Neuronal stem cell (in vitro differentiated cells): Measurements from ENCODE around the gene MAPKAPK5.

ENCODE experiments used
- DNase-seq: peaks from one replicate; pipeline ENCODE4 v3.0.0-alpha.2; 2013; ENCODE audit warnings: low spot score
- H2AFZ ChIP-seq: one replicate; pipeline ENCODE4 v1.6.1; 2013; ENCODE audit warnings: mild to moderate bottlenecking, low read length, inconsistent platforms
- H2AK5ac ChIP-seq: 2 replicates; pipeline ENCODE4 v1.6.1; 2013; ENCODE audit warnings: low read depth, mild to moderate bottlenecking, inconsistent platforms, low read length, moderate library complexity, mixed read lengths
- H2BK120ac ChIP-seq: 2 replicates; pipeline ENCODE4 v1.6.1; 2013; ENCODE audit warnings: low read depth, mild to moderate bottlenecking, inconsistent platforms, low read length, moderate library complexity, mixed read lengths
- H2BK12ac ChIP-seq: one replicate; pipeline ENCODE4 v1.6.1; 2013; ENCODE audit warnings: low read length, inconsistent platforms
- H2BK15ac ChIP-seq: 2 replicates; pipeline ENCODE4 v1.6.1; 2013; ENCODE audit warnings: mild to moderate bottlenecking, low read length, inconsistent platforms, mixed read lengths
- H2BK5ac ChIP-seq: one replicate; pipeline ENCODE4 v1.6.1; 2013; ENCODE audit warnings: inconsistent platforms, mild to moderate bottlenecking, low read length, moderate library complexity
- H3K14ac ChIP-seq: one replicate; pipeline ENCODE4 v1.6.1; 2013; ENCODE audit warnings: low read length, inconsistent platforms
- H3K18ac ChIP-seq: 2 replicates; pipeline ENCODE4 v1.6.1; 2013; ENCODE audit warnings: low read length, inconsistent platforms
- H3K23ac ChIP-seq: 2 replicates; pipeline ENCODE4 v1.6.1; 2013; ENCODE audit warnings: low read depth, mild to moderate bottlenecking, mixed read lengths, low read length, inconsistent platforms; ENCODE audit not compliant: poor library complexity
- H3K27ac ChIP-seq: replicated peaks from 3 replicates; pipeline ENCODE4 v1.5.1; 2013; ENCODE audit warnings: low read length, inconsistent platforms
- H3K27me3 ChIP-seq, 3 experiments: 2 replicates each; pipeline ENCODE4 v1.6.1; 2013; ENCODE audit warnings: low read length in 3 of 3, mild to moderate bottlenecking in 2 of 3, inconsistent platforms in 1 of 3, low read depth in 1 of 3, mixed read lengths in 1 of 3, moderate library complexity in 1 of 3; ENCODE audit not compliant: control insufficient read depth in 3 of 3, insufficient read depth in 3 of 3
- H3K36me3 ChIP-seq, 2 donors: replicated peaks in 1 of 2; 2 replicates each; pipeline ENCODE4 v1.6.1; 2013; ENCODE audit warnings: low read length in 2 of 2; ENCODE audit not compliant: control insufficient read depth in 2 of 2, insufficient read depth in 2 of 2
- H3K4ac ChIP-seq: 2 replicates; pipeline ENCODE4 v1.6.1; 2013; ENCODE audit warnings: inconsistent platforms, mild to moderate bottlenecking, low read length, moderate library complexity
- H3K4me1 ChIP-seq, 2 donors: 1 replicate in 1 of 2; 2 replicates in 1 of 2; pipeline ENCODE4 v1.6.1; 2013; ENCODE audit warnings: low read length in 2 of 2, low read depth in 1 of 2; ENCODE audit not compliant: control insufficient read depth in 2 of 2, insufficient read depth in 1 of 2
- H3K4me2 ChIP-seq: one replicate; pipeline ENCODE4 v1.6.1; 2013; ENCODE audit warnings: mild to moderate bottlenecking, low read length, inconsistent platforms; ENCODE audit not compliant: insufficient read depth, poor library complexity, severe bottlenecking
- H3K4me3 ChIP-seq, 2 donors: 2 replicates each; pipeline ENCODE4 v1.5.1; 2013; ENCODE audit warnings: low read length in 2 of 2, mild to moderate bottlenecking in 2 of 2, inconsistent platforms in 1 of 2, moderate library complexity in 1 of 2
- H3K79me1 ChIP-seq: one replicate; pipeline ENCODE4 v1.6.1; 2013; ENCODE audit warnings: low read depth, mild to moderate bottlenecking, inconsistent platforms, low read length, moderate library complexity
- H3K9ac ChIP-seq: one replicate; pipeline ENCODE4 v1.6.1; 2013; ENCODE audit warnings: mild to moderate bottlenecking, low read depth, low read length, inconsistent platforms; ENCODE audit not compliant: poor library complexity
- H3K9me3 ChIP-seq, 2 donors: replicated peaks in 1 of 2; 2 replicates each; pipeline versions ENCODE3 to v1.6.1; 2013; ENCODE audit warnings: low read length in 2 of 2, mild to moderate bottlenecking in 2 of 2, inconsistent platforms in 1 of 2, low read depth in 1 of 2, mixed read lengths in 1 of 2, moderate library complexity in 1 of 2; ENCODE audit not compliant: control insufficient read depth in 2 of 2, insufficient read depth in 1 of 2
- H4K8ac ChIP-seq: one replicate; pipeline ENCODE4 v1.6.1; 2013; ENCODE audit warnings: low read depth, mild to moderate bottlenecking, inconsistent platforms, low read length, moderate library complexity
- H4K91ac ChIP-seq: one replicate; pipeline ENCODE4 v1.6.1; 2013; ENCODE audit warnings: low read length, low read depth, mild to moderate bottlenecking, inconsistent platforms; ENCODE audit not compliant: poor library complexity
- WGBS, 2 donors: extraction: QIAGEN DNeasy Blood & Tissue Kit; methylation state at CpG; one replicate each; pipeline ENCODE4 v1.1.7; 2013; ENCODE audit warnings: missing lambda C conversion rate in 2 of 2, mixed read lengths in 1 of 2; ENCODE audit not compliant: insufficient read length in 2 of 2, insufficient replicate concordance in 1 of 2; ENCODE audit errors: extremely low coverage in 2 of 2; 5-methylcytosine and 5-hydroxymethylcytosine counted together

The MAPKAPK5 gene

DNA sequence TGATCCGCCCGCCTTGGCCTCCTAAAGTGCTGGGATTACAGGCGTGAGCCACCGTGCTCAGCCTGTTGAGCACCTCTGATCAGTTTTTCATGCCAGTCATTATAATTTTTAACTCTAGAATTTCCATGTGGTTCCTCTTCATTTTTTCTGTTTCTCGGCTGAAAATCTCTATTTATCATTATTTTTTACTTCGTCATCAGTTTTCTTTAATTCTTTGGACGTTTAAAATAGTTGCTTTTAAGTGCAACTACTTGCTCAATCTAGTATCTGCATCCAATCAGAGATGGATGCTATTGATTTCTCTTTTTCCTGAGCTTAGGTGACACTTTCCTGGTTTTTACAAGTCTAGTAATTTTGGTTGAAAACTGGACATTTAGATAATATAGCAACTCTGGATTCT is 16.8 kb downstream of the MAPKAPK5 start:
- DNase-seq = no peak
- peaks cover 4 to 34% of the 10 kb centered on the region in 2 donors for H3K36me3 ChIP-seq
- no peak overlapping the region for H3K9ac ChIP-seq
- no peak overlapping the region for H3K23ac ChIP-seq
- no peak overlapping the region for H2BK120ac ChIP-seq
- H2BK15ac ChIP-seq = no peak overlapping the region
- WGBS, 2 donors = no CpG with 5 or more reads among the region's 7 CpGs
- no peak overlapping the region for H3K18ac ChIP-seq
- no peak overlapping the region for H4K8ac ChIP-seq
- no peak overlapping the region for H2BK5ac ChIP-seq
- peaks cover 7% of the 10 kb centered on the region for H3K79me1 ChIP-seq
- no peak overlapping the region for H3K14ac ChIP-seq
- no peak overlapping the region for H4K91ac ChIP-seq
- H3K4me3 ChIP-seq = no peak overlapping the region
- no peak overlapping the region for H2AFZ ChIP-seq
- H2AK5ac ChIP-seq = no peak overlapping the region
- H3K4ac ChIP-seq = no peak overlapping the region
- H3K4me2 ChIP-seq = no peak overlapping the region
- no peaks in the 10 kb centered on the region for H3K4me1 ChIP-seq
- H3K27me3 ChIP-seq = no peaks in the 10 kb centered on the region
- peaks cover 1 to 16% of the 10 kb centered on the region in 2 donors for H3K9me3 ChIP-seq
- no peak overlapping the region for H3K27ac ChIP-seq
- H2BK12ac ChIP-seq = no peak overlapping the region

DNA sequence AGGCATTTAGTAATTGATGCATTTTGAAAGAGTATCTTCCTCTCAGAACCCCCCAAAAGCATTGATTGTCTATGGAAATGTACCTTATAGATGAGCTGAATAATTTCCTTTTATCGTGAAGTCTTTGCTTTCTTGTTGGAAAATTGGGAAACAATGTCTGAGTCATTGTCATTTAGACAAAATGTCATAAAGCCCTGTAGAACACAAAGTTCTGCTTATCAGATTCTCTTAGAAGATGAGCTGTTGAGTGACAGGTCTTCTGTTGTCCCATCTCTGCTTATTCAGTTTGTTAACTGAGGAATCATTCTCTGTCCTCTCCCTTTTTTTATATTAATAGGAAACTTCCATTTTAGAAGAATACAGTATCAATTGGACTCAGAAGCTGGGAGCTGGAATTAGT is 22.9 kb downstream of the MAPKAPK5 start:
- Histone ChIP-seq H3K79me1 (no peaks in the 10 kb centered on the region), H2BK5ac (no peak overlapping the region), H3K36me3 (peaks cover 3 to 67% of the 10 kb centered on the region in 2 donors), H3K4me2 (no peak overlapping the region), H2AFZ (no peak overlapping the region), H4K8ac (no peak overlapping the region), H4K91ac (no peak overlapping the region), H3K23ac (no peak overlapping the region), H3K18ac (no peak overlapping the region), H2BK12ac (no peak overlapping the region), H2BK120ac (no peak overlapping the region), H3K27me3 (no peaks in the 10 kb centered on the region), H3K9me3 (no peaks in the 10 kb centered on the region), H3K4me1 (peaks cover 3 to 7% of the 10 kb centered on the region in 2 donors), H3K27ac (no peak overlapping the region), H2AK5ac (no peak overlapping the region), H2BK15ac (no peak overlapping the region), H3K4ac (no peak overlapping the region), H3K9ac (no peak overlapping the region), H3K14ac (no peak overlapping the region), H3K4me3 (no peak overlapping the region)
- no CpG with 5 or more reads among the region's 1 CpG for WGBS, 2 donors
- DNase-seq = no peak

DNA sequence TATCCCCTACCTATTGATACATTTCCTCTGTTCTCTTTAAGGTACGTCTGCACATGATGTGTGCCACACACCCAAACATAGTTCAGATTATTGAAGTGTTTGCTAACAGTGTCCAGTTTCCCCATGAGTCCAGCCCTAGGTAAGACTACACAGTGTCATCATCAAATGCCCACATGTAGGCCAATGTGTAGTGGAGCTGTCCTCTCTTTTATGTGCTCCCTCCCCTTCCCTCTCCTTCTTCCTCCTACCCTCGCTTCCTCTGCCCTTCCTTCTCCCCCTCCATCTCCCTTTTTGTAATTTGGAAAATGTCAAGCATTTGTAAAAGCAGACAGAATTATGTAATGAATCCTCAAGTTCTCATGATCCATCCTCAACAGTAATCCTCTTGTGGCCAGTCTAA is 25.5 kb downstream of the MAPKAPK5 start:
- DNase-seq = no peak
- peaks cover 18 to 81% of the 10 kb centered on the region in 2 donors for H3K36me3 ChIP-seq
- H3K4ac ChIP-seq = no peak overlapping the region
- H2BK12ac ChIP-seq = no peak overlapping the region
- no peak overlapping the region for H3K18ac ChIP-seq
- H3K9me3 ChIP-seq = peaks cover 3 to 10% of the 10 kb centered on the region in 2 donors
- H3K23ac ChIP-seq = no peak overlapping the region
- H4K91ac ChIP-seq = no peak overlapping the region
- no peak overlapping the region for H2BK120ac ChIP-seq
- H3K9ac ChIP-seq = no peak overlapping the region
- no peak overlapping the region for H3K14ac ChIP-seq
- no peak overlapping the region for H2AK5ac ChIP-seq
- peaks cover 3 to 7% of the 10 kb centered on the region in 2 donors for H3K4me1 ChIP-seq
- no peaks in the 10 kb centered on the region for H3K27me3 ChIP-seq
- H3K27ac ChIP-seq = no peak overlapping the region
- no CpG with 5 or more reads among the region's 2 CpGs for WGBS, 2 donors
- no peak overlapping the region for H3K4me3 ChIP-seq
- no peak overlapping the region for H2AFZ ChIP-seq
- H3K4me2 ChIP-seq = no peak overlapping the region
- H2BK5ac ChIP-seq = no peak overlapping the region
- H2BK15ac ChIP-seq = no peak overlapping the region
- H3K79me1 ChIP-seq = no peaks in the 10 kb centered on the region
- no peak overlapping the region for H4K8ac ChIP-seq

DNA sequence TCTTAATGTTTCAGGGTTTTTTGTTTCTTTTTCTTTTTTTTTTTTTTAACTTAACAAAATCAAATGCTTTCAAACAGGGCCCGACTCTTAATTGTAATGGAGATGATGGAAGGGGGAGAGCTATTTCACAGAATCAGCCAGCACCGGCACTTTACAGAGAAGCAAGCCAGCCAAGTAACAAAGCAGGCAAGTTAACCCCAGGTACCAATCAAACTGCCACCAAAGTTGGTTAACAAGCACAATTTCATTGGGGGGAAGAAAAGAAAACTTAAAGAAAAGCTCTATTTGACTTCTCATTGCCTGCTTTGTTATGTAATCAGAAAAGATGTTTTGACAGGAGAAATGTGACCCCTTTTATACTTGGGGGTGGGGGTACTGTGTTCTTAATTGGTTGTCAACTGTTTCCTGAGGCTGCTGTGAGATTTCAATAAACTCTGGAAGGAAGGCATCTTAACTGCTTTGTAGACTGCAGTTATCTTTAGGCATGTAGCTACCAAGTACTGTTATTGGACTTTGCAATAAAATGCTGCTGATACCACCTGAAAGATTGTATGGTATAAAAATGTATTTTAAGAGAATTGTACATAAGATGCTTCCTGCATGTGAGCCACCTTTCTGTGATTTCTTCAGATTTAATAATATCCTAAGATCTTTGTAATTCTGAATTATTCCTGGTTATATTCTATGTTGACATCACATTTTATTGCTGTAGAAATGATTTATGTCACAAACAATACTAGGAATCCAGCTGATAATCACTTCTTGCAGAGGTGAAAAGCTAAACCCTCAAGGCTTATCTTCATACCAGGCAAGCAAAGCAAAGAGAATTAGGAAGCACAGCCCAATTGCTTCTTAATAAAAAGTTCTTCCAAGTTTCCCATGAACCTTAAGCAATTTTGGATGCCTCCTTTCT is 26.9 kb downstream of the MAPKAPK5 start:
- Histone ChIP-seq H4K91ac (no peak overlapping the region), H3K18ac (no peak overlapping the region), H3K36me3 (peaks cover 19 to 94% of the 10 kb centered on the region in 2 donors), H3K14ac (no peak overlapping the region), H3K4me1 (peaks cover 3 to 7% of the 10 kb centered on the region in 2 donors), H3K4ac (no peak overlapping the region), H3K4me2 (no peak overlapping the region), H2AFZ (no peak overlapping the region), H3K9me3 (peaks cover 3 to 12% of the 10 kb centered on the region in 2 donors), H3K27ac (no peak overlapping the region), H3K23ac (no peak overlapping the region), H2BK120ac (no peak overlapping the region), H2BK15ac (no peak overlapping the region), H2BK5ac (no peak overlapping the region), H3K4me3 (no peak overlapping the region), H2BK12ac (no peak overlapping the region), H3K79me1 (no peaks in the 10 kb centered on the region), H2AK5ac (no peak overlapping the region), H3K27me3 (no peaks in the 10 kb centered on the region), H3K9ac (no peak overlapping the region), H4K8ac (no peak overlapping the region)
- no CpG with 5 or more reads among the region's 2 CpGs for WGBS, 2 donors
- DNase-seq = peak; percentile 31
